GM04503 (cell line): ENCODE results near the gene ROR2.

Source experiments
- DNase-seq: peaks from one replicate; pipeline ENCODE4 v3.0.0-alpha.2; 2012; ENCODE audit warnings: low read depth

Gene ROR2

DNA sequence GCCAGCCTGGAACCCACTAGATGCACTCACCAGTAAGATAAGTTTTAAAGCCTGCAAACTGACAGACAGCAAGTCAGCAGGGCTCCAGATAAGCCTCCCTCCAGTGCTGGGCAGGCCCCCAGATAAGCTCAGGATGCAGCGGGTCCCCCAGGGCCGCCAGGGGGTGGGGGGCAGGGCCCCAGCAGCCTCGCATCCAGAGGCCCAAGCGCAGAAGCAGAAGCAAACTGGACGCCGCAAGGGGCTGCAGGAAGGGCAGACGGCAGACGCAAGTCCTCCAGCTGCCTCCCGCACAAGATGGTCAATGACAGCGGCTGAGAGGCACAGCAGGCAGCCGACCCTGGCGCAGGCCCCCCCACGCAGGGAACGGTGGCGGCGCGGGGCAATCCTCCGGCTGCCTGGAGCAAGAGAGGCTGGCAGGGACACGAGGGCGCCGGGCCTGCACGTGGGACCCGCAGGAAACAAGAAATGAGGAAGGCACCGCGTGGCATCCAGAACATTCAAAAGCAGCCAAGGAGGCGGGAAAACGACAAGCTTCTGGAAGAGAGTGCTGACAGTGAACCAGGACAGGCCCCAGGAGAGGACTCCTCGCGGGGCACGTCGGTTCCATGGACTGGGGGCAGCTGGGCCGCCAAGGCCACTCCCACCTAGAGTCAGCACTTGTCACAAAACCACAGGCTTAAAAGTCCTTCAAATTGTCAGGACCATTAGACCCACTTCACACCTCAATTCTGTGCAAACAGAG, 49.8 kb downstream of the ROR2 start:
- DNase-seq: no peak

DNA sequence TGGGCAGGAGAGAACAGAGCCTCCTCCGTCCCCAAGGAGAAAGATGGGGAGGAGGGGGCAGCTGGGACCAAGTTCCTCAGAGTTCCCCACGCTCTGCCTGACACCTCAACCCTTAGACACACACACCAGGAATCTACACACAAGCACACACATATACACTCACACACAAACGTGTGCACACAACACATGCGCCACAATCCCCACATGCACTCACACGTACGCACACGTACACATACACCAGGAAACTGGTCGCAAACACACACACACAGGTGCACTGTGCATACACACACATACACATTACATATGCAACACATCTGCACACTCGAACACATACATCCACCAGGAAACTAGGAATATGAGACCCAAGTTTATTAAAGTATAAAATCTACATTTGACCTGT, 50.4 kb downstream of the ROR2 start:
- DNase-seq: no peak

DNA sequence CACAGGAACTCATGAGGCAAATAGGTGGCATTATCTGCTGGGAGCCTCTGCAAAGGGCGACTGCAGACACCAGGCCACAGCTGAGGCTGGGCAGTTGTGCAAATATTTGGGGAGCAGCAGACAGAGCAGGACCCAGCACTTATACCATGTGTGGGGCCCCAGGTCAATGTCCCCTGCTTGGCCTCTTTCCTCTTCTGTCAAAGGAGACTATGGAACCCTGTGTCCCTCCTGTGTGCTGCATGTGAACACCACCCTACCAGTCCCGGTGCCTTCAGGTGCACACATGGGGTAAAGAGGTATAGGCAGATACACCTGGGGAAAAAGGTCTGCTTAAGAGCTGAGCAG, 50.8 kb downstream of the ROR2 start:
- no peak for DNase-seq

DNA sequence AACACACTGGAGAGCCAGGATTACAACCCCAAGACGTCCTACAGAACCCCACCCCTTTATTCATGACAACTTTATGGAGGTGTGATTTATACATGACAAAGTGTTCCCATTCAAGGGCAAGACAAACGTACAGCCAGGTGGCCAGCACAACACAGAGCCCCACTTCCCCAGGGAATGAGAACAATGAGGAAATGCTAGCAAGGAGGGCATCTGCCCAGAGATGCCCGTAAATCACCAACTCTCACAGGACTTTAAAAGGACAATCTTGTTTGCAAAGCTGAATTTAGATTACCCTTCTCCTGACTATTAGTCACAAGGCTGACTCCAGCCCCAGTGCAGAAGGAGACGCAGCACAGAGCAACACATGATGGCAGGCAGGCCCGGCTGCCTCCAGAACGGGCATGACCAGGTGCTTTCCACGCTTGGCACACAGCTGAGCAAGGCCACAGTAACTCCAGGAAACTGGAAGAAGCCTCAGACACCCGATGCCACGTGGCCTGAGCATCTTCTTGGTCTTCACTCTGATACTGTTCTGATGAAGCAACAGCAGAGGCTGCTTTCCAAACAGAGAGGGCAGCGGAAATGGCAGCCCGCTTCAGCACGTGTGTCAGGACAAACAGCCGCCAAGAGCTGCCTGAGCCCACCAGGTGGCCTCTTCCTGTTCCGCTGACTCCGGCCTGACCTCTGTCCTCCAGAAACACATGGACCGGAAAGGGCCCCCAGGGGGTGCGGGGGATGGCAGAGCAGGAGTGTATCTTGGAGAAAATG, 51.4 kb downstream of the ROR2 start:
- DNase-seq: no peak

DNA sequence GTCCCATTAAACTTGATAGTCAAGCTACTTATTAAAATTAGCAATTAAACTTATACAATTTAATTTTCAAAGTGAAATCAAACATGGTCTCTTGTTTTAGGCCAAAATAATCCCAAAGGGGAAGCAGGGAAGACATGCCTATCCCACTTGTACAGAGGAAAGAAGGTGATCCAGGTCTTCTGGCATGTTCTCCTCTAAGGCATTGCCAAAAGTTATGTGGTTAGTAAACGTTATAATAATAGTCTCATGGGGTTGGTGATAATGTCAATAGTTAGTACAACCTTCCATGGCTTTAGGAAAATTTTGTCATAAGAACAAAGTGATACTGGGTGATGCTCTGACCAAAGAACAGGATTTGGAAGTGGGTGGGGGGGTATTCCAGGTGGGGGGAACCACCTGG, 52.8 kb downstream of the ROR2 start:
- no peak for DNase-seq

DNA sequence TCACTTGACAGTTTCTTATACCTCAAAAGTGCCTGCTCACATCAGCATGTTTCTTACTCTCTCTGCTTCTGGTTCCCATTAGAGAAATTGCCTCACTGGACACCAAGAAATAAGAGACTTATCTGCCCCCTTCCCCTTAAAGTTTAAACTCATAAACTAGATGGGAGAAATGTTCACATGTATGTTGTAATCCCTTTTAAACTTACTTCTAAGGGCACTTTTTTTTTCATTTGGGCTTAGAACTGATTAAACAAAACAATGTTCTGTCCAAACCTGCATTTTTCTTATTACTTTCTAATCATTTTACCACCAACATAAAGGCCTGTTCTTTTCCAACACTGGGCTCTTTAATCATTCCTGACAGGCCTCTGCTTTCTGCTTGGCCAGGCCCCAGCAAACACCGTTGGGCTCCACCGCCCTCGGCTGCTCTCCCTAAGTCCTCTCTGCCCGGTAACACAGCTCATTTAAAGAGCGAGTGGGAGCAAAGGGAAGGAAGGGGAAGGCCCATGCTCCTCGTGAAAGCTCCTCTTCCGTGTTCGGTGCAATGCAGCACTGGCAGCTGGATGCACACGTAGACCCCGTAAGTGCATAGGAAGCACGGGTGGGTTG, 53.4 kb downstream of the ROR2 start:
- no peak for DNase-seq

DNA sequence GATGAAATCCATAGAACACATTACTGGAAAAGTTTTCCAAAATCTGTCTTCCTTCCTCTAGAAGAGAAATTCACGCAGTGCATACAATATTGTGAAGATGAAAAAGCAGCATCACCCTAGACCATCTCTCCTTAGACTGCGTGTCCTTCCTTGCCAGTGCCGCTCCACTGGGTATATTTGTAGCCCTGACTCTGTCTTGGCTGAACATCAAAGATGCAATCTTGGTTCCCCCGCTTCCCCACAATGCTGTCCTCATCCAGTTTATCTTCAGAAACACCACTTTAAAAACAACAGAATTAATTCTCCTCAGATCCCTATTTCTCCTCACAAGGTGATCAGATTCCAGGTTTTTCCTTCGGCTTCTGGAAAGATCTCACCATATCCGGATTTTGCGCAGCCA, 53.9 kb downstream of the ROR2 start:
- no peak for DNase-seq

DNA sequence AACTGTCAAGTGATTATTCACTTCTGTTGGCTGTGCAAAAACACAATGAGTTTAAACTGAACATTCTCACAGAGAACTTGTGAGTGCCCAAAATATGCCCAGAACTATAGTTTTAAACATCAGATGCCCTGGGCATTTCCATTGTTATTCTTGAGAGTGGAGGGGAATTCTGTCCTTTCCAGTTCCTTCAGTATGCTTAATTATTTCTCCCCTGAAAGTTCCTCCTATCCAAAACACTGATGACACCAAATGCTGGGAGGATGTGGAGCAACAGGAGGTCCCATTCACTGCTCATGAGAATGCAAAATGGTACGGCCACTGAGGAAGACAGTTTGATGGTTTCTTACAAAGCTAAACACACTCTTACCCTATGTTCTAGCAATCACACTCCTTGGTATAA, 55.5 kb downstream of the ROR2 start:
- no peak for DNase-seq

DNA sequence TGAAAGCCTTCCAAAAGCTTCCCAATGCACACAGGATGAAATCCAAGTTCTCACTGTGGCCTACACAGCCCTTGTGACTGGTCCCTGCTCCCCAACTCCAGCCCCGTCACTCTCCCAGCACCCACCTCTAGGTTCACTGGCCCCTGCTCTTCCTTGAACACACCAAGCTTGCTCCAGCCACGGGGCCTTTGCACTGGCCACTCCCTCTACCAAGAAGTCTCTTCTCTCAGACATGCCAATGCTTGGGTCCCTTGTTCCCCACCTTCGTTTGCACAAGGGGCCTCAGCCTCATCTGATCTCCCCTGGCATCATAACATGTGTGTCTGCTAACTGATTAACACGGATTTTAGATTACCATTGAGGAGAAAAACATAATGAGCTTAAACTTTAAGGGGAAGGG, 56.0 kb downstream of the ROR2 start:
- no peak for DNase-seq

DNA sequence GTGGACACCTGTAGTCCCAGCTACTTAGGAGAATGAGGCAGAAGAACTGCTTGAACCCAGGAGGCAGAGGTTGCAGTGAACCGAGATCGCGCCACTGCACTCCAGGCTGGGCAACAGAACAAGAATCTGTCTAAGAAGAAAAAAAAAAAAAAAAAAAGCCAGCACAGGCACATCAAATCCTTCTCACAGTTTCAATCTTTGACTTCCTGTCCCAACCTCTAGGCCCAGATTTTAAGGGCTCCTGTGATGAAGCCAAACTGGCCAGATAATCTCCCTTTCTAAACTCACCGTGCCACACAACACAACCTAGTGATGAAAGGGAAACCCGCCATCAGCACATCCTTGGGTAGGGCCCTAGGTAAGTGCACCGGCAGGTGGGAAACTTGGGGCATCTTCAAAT, 58.1 kb downstream of the ROR2 start:
- no peak for DNase-seq

DNA sequence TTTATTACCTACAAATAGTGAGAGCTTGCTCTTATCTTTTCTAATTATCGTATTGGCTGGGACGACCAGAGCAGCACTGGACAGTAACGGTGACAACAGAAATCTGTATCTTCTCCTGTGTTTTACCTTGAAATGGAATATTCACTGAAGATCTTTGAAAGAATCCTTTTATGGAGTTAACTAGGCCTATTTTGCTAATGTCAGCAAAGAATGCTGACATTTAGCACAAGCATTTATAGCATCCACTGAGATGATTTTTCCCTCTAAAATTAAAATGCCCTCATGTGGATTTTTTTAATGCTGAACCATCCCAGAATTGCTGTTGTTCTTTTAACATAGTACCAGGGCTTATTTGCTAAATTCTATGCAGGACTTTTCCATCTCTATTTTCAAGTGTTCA, 59.4 kb downstream of the ROR2 start:
- no peak for DNase-seq

DNA sequence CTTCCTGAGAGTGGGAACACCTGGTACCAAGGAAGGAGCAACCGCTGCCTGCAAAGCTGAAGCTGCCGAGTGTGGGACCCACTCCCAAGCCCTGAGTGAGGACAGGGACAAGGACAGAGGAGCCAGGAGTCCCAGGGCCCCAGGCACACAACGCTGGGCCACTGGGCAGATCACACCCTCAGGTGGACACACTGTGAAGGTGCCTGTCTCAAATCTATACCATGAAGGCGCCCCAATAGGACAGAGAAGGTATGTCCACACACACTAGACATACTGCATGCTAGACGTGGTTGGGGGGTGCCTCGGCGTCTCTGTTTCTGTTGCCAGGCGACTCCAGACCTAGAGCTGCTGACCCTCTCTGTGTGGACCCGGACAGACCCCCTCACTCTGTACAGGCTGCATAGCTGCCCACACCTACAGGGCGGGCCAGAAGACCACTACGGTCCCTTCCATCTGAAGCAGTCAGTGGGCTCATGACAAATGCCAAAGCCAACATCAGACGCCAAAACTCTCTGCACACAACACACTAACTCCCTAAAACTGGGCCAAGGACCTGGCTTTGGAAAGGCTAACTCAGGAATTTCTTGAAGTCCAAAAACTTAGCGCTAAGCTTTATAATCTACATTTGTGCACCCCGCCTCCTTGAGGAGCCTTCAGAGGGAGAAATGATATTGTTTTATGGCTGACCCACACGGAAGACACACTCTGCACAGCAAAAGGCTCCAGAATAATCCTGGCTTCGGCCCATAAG, 60.7 kb downstream of the ROR2 start:
- no peak for DNase-seq

DNA sequence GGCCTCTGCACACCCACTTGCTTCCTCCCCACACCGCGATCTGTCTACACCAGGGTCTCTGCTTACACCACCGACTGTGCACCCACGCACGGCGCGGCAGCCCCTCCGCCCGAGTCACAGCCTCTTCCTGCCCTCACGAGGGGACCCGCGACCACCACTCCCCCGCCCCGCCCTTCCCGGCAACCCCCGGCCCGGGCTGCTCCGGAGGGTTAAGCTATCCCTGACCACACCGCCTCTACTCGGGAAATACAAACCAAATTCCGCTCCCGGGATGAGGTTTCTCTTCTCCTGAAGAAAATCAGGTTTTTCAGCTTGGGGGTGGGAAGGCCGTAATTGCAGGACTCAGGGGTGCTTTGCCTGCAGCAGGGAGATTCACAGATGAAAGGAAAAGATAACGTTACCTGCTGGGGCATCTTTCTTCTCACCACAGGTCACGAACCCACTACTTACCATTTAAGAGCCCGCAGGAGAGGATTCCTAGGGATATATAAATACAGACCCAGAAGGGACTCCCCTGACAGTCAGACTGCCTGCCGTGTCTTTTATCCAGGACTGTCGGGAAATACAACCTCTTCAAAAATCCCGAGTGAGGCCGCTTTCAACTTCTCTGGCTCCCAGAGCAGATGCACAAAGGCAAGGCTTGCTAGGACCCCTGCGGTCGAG, 63.5 kb downstream of the ROR2 start:
- no peak for DNase-seq

DNA sequence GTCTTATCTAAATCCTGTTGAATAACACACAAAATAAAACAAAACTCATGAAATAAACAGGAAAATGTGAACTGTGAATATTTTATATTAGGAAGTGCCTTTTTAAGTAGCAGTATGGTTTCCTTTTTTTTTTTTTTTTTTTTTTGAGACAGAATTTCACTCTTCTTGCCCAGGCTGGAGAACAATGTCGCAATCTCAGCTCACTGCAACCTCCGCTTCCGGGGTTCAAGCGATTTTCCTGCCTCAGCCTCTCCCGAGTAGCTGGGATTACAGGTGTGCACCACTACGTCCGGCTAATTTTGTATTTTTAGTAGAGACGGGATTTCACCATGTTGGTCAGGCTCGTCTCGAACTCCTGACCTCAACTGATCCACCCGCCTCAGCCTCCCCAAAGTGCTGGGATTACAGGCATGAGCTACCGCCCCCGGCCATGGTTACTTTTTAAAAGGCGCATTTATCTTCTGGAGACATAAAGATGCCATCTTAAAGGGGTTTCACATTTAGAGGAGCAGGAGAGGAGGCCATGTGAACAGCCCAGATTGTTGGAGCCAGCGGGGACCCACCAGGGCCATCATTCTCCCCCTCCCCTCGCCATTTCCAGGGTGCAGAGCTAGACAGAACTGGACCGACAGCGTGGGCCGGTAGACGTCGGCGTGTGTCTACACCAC, 64.1 kb downstream of the ROR2 start:
- no peak for DNase-seq

DNA sequence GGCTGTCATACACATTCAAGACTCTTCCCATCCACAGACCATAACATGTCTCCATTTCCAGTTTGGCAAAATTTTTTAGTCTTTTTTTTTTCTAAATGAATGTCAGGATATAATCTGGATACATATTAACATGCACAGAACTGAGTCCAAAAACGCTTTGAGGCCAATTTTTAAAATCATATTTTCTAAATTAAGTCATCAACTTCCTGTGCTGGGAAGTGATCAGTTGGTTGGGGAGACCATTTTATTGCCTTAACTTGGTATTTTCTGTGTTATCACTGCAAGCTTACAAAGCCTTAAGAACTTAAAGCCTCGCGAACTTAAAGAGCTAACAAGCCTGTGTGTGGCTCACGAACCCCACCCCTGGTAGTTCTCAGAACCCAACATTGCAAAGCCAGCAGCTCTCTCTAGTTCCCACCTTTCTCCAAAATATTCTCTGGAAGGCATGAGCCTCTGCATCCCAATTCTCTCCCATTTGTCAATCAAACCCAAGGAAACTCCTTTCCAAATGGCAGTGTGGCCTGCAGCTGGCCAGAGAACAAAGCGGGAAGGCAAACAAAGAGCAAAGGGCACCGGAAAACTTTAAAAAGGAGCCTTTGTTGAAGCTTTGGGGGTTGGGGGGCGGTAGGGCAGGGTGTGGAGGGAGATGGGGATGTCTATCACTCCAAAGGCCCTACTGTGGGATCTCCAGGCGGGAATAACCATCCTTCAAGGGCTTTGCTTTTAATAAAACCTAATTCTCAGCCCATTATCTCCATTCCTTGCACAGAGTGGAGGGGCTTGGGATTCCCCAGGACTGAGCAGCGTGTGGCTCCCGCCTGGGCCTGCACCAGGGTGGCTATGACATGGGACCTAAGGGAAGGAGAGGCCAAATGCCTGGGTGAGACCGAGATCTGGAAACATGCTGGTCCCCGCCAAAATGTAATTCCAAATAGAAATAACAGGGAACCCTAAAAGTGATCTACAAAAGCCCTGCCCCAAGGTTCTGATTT, 65.0 kb downstream of the ROR2 start:
- DNase-seq: no peak

DNA sequence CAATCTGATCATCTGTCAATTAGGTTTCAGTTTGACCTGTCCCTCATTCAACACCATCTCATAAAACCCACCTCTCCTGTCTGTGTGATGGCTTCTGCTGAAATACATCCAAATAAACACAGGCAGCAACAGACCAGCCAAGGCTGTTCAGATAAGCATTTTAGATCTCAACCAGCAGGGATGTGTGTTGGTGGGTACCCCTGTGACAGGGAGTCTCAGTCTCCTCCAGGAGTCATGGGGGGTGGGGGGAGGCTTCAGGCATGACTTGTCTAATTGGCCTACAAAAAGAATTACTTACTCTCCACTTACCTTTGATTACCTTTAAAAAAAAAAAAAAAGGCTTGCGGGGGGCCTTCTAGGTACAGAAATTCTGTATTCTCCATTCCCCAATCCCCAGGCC, 65.9 kb downstream of the ROR2 start:
- no peak for DNase-seq

DNA sequence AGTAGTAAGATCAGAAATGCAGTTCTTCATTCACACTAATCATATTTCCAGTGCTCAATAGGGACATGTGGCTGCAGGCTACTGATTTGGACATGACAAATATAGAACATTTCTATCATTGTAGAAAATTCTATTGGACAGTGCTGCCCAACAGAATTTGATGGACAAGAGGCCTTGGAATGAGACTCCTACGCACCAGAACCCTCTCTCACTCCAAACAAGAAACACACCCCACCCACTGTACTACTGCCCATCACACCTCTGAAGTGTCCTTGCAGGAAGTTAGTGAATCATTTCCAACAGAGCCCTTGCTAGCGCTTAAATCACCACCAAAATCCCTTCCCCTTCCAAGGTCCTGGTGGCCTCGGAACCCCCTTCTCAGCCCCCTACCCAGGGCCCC, 66.5 kb downstream of the ROR2 start:
- no peak for DNase-seq

DNA sequence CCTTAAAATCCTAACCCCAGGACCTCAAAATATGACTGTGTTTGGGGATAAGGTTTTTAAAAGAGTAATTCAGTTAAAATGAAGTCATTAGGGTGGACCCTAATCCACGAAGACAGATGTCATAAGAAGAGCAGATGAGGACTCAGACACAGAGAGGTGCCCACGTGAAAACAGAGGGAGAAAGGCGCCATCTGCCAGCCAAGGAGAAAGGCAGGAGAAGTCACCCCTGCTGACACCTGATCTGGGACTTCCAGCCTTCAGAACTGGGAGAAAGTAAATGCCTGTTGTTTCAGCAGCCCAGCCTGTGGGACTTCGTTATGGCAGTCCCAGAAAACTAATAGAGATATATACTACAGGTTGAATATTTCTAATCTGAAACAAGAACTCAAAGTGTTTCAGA, 67.4 kb downstream of the ROR2 start:
- no peak for DNase-seq

DNA sequence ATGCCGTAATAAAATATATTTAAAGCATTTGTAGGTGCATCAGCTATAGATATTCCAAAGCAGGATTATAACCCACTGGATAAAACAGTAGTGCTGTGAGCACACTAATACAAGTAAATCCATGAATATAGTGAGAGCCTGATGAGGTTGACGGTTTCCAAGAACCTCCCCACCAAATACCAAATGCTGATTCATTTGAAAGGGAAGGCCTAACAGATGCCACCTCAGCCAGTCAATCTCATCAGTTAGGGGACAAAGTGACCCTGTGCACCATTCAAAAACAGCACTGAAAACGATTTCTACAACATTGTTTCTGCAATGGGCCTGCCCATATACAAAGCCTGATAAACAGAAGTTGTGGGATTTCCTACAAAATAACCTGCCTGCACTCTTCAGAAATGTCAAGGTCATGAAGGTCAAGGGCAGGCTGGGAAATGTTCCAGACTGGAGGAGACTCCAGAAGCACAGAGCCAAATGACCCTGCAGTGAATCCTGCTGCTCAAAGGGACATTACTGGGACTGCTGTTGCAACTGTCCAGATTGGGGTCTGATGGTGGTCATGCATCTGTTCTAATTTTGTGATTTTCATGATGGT, 69.6 kb downstream of the ROR2 start:
- DNase-seq: no peak

DNA sequence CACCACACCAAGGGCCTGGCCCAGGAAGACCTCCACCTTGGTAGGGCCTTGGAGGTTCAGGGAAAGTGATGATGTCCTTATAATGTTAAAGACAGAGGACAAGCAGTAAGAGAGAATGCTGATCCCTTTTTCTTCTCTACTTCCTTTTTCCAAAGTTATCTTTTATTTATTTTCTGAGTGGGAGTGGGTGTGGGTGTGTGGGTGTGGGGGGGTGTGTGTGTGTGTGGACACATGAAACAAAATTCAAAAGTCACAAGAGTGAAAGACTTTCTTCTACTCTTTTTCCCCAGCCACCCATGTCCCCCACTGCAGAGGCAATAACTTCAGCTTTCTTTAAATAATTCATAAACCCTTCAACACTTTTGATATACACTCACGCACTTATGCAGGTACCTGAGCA, 70.8 kb downstream of the ROR2 start:
- no peak for DNase-seq
